Activated CD8-positive, alpha-beta memory T cell treated with anti-CD3 and anti-CD28 coated beads for 36 hours (primary cell): ENCODE data around the gene HSPB6. TPM values are rescaled to one million over a fixed set of nuclear protein-coding genes. Genes with fewer than 3 reads are reported as not detected.
"Not testable (repeated sequence)": the region's sequence is repeated elsewhere in the genome, so short reads cannot be mapped to it uniquely, and the experiment has no call there.

Experiments
- CTCF ChIA-PET: fragments of 350-600 bp; sonication (Branson Sonifier 250); formaldehyde crosslinking; loops from one replicate; lab custom pipeline; 2021; ENCODE audit warnings: antibody characterized with exemption; lab: Charles Lee
- POLR2A ChIA-PET: fragments of 350-600 bp; sonication (Branson Sonifier 250); formaldehyde crosslinking; loops from one replicate; lab custom pipeline; 2021; ENCODE audit warnings: antibody characterized with exemption; lab: Charles Lee
- total RNA-seq, 2 experiments: library from RNA; stranded (reverse); gene quantifications; one replicate each; pipeline ENCODE4 v1.2.3, GENCODE V29; 2021

The HSPB6 gene
- under 1 TPM in 1 of 2 experiments, not detected in 1; 0.21 TPM for total RNA-seq

- POLR2A ChIA-PET = interaction anchor here (0.7 to 1.0 kb wide), 4 partner anchors 8 to 54 kb away, joined by 3 to 4 read pairs (median 3); partner anchors contain the start of genes IGFLR1 and LIN37
- CTCF ChIA-PET = interaction anchor here (0.9 kb wide), 1 partner anchor 63 kb away, joined by 3 read pairs; no protein-coding TSS in a partner anchor
Measured at GRCh38 chr19:35756377-35757230, at the start of gene HSPB6. Gene HSPB6, minus strand, starts transcription at chr19:35757029. Its CDS starts 21 bp downstream, at chr19:35757008.

- CTCF ChIA-PET = no interaction called here
- POLR2A ChIA-PET = interaction anchor here (0.5 kb wide), 1 partner anchor 135 kb away, joined by 4 read pairs; no protein-coding TSS in a partner anchor
Measured at GRCh38 chr19:35806597-35806996, 49.8 kb upstream of the HSPB6 start.

DNA sequence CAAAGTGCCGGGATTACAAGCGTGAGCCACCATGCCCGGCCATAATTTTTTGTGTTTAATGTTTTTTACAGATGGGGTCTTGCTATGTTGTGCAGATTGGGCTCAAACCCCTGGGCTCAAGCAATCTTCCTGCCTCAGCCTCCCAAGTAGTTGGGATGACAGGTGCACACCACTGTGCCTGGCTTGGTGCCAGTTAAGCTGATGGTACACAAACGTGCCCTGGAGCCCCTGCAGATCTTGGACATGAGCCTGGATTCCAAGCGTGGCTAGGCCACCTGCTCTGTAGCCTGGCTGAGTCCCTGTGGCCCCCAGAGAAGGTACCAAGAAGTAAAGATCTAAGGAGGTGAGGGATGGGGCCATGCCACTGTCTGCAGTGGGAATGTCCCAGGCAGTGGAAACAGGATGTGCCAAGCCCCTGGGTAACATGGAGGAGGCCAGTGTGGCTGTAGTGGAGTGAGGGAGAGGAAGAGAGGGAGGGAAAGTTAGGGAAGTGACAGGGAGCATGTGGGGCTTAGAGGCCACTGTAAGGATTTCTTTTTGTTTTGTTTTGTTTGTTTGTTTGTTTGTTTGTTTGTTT, 48.8 kb upstream of the HSPB6 start:
- CTCF ChIA-PET = no interaction called here
- POLR2A ChIA-PET = no interaction called here

- ChIA-PET CTCF (interaction anchor here (0.6 to 0.8 kb wide), 3 partner anchors 129 to 211 kb away, joined by 3 to 4 read pairs (median 3); no protein-coding TSS in a partner anchor), POLR2A (interaction anchor here (0.9 kb wide), 1 partner anchor 56 kb away, joined by 3 read pairs; the partner anchor contains the start of genes PSENEN and U2AF1L4)
Measured at GRCh38 chr19:35801828-35802227, 45.0 kb upstream of the HSPB6 start.

DNA sequence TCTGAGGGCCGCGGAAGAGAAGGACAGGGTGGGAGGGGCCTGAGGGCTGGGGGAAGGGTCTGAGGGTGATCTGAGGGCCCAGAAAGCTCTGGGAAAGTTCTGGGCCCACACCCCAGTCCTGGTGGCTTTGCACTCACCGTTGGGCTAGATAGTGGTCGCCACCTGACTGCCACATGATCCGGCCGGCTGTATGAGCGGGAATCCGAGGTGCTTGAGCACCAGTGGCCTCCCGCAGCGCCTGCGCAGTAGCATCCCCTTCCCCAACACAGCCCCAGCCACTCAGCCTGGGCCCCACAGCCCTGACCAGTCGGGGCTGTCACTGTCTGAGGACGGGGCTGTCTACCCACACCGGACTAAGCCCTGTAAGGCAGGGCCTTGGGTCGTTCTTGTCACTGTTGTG, 40.8 kb upstream of the HSPB6 start:
- POLR2A ChIA-PET = interaction anchor here (0.5 kb wide), 1 partner anchor 264 kb away, joined by 3 read pairs; no protein-coding TSS in a partner anchor
- CTCF ChIA-PET = interaction anchor here (0.6 to 1.0 kb wide), 2 partner anchors 18 to 30 kb away, joined by 3 read pairs; no protein-coding TSS in a partner anchor

DNA sequence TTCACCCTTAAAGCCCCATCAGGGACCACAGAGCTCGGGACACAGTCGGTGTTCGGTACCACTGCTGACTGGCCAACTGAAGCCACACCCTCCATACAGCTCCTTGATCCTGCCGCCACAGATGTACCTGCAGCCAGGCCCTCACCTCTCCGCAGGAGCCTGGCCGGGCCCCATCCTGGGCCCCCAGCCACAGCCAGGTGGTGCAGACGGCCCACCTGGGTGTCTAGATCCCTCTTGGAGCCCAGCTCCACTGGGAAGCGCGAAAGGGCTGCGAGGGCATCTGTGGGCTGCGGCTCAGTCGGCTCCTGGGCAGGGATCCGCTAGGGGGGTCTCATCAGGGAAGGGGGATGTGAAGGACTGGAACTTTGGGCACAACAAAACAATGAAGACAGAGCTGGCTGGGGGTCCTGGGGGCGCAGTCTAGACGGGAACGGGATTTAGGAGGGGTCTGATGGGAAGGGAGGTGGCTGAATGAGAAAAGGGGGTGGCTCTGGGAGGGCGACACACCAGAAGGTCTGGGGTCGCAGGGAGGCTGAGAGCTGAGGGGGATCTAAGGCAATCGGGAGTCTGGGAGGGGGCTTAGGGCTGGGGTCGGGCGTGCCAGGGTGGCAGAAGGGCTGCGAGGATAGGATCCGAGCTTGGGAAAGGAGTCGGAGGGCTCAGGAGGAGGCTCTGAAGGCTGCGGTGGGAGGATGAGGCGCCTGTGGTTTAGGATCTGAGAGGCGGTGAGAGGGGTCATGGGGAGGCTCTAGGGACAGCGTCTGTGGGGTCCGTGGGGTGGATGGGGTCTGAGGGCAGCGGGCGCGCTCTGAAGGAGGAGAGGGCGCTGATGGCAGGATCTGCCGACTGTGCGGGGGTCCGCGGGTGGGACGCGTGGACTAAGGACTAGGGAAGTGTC, 40.1 kb upstream of the HSPB6 start:
- CTCF ChIA-PET = no interaction called here
- POLR2A ChIA-PET = no interaction called here

GRCh38 chr19:35795564-35795963, 38.7 kb upstream of the HSPB6 start:
- CTCF ChIA-PET, POLR2A ChIA-PET: not testable (repeated sequence)

GRCh38 chr19:35793381-35794165, 36.7 kb upstream of the HSPB6 start:
- POLR2A ChIA-PET = no interaction called here
- CTCF ChIA-PET = no interaction called here

DNA sequence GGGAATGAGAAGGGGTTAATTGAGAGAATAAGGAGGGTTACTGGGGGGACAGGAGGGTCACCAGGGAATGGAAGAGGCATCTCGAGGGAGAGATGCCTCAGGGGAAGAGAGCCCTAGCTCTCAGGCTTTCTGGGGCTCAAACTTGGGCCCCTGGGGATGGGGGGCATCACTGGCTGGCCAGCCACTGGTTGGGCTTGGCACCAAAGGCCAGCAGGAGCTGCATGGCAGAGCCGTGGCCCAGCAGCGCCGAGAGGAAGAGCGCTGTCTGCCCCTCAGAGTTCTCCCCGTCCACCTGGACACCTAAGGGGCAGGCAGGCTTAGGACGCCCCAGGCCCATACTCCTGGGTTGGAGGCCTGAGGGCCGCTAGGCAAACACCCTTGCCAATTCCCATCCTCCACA, 36.1 kb upstream of the HSPB6 start:
- POLR2A ChIA-PET = no interaction called here
- CTCF ChIA-PET = no interaction called here

DNA sequence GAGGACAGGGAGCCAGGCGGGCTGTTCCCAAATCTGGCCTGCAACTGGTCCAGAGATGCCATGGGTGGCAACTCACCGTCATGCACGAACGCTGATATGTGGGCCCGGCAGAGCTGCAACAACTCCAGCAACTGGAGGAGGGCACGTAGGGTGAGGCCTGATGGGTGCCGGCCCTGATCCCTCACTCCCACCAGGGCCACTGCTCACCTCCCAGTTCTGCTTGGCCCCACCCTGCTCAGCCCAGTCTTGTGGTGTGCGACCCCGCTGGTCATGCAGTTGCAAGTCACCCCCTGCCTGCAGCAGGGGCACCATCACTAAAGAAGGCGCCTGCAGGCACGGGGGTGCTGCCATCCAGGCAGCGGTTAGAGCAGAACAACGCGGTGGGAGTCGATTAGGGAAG, 35.5 kb upstream of the HSPB6 start:
- CTCF ChIA-PET = no interaction called here
- POLR2A ChIA-PET = no interaction called here

DNA sequence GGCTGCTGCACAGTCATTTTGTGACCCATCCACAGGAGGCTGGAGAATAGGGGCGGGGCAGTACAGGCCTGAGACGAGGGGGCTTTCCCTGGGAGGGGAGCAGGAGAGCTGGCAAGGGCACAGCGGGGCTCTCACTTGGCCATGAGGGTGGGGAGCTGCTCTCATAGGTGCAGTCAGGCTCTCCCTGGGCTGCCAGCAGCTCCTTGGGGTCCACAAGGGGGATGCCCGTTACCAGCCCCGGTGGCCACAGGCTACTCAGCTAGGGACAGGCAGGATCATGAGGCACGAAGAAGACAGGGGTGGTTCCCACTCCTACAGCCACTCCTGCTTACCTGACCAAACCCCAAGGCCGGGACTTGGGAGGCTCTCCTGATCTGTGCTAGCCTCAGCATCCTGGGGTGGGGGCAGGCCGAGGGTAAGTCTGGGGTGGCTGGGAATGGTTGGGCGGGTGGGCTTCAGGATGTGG, 35.0 kb upstream of the HSPB6 start:
- CTCF ChIA-PET = no interaction called here
- POLR2A ChIA-PET = no interaction called here

DNA sequence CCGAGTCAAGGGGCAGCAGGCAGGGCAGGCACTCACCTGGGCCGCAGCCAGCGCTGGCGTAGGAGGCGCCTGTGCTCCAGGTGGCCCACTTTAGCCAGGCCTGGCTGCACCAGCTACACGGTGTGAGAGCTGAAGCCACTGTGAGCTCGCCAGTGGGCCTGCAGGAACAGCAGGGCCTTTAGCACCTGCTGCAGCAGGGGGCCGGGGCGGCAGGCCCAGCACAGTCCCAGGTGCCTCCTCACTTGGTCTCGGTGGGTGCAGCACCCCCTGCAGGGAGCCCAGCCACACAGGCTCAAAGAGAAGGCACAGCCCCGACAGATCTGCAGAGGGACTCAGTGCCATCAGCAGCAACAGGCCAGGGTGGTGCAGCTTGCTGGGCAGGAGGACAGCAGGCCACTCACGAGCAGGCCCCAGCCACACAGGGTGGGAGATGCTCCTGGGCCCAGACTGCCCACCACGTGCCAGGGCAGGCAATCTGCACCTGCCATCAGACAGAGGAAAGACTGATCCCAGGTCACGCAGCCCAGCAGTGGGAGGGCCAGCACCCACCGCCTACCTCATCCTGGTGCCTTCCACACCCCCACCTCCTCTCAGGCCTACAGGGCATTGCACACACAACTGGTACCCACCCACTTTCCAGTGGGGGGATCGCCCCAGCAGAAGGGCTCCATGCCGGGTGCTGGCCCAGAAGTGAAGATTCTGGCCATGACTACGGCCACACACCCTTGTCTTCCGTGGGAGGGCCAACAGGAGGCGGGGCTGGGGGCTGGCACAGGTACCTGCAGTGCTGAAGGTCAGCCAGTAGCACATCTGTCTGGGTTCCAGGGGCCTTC, 34.4 kb upstream of the HSPB6 start:
- ChIA-PET CTCF (interaction anchor here (1.2 kb wide), 1 partner anchor 15 kb away, joined by 4 read pairs; no protein-coding TSS in a partner anchor), POLR2A (no interaction called here)

GRCh38 chr19:35789978-35790944, 33.4 kb upstream of the HSPB6 start:
- CTCF ChIA-PET = interaction anchor here (0.6 to 1.2 kb wide), 2 partner anchors 14 to 223 kb away, joined by 3 to 4 read pairs; no protein-coding TSS in a partner anchor
- POLR2A ChIA-PET = no interaction called here

DNA sequence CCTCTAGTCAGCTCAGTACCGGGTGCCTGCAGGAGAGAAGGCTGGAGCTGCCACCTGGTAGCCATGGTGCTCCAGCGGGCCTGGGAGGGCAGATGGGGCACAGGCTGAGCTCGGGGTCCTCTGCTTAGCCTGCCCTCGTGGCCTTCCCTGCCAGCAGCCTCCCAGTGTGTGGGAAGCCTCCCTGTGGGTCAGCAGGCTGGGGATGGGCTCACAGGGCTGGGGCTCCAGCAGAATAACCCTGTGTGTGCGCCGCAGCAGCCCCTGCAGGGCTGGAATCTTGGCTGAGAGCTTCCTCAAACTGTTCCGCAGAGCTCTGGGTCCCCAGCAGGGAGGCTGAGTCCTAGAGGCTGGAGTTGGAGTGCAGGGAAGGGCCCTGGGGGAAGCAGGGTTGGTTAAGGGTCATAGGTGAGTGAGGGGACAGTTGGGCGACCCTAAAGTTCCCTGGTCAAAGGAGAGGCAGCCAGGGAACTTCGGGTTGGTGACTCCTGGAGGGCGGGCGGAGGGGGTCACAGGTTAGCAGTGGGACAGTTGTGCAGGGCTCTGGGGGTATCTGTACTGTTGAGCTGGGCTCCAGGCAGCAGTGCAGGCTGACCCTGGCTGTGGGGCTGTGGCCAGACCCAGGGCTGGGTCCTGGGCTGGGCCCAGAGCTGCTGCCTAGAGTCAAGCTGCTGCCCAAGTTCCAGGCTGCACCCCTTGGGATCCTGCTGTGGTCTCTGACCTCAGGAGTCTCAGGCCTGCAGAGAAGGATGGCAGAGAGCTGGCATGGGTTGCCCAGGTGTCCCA, 32.6 kb upstream of the HSPB6 start:
- CTCF ChIA-PET = interaction anchor here (0.6 kb wide), 1 partner anchor 222 kb away, joined by 3 read pairs; no protein-coding TSS in a partner anchor
- POLR2A ChIA-PET = no interaction called here

- POLR2A ChIA-PET = no interaction called here
- CTCF ChIA-PET = no interaction called here
Measured at GRCh38 chr19:35788205-35788960, 31.6 kb upstream of the HSPB6 start.
